H9 (cell line): ENCODE data around the gene CHAF1A. TPM values are rescaled to one million over a fixed set of nuclear protein-coding genes. Genes with fewer than 3 reads are reported as not detected.

Source experiments
- DNase-seq: peaks from one replicate; pipeline ENCODE4 v3.0.0-alpha.2; 2017
- H2AFZ ChIP-seq: one replicate; pipeline ENCODE4 v1.6.1; 2013; ENCODE audit warnings: mild to moderate bottlenecking, low read length, control low read depth, moderate library complexity
- H2AK5ac ChIP-seq: 2 replicates; pipeline ENCODE4 v1.6.1; 2013; ENCODE audit warnings: low read length, control low read depth, mixed read lengths; ENCODE audit not compliant: insufficient read length
- H2BK120ac ChIP-seq: one replicate; pipeline ENCODE4 v1.6.1; 2013; ENCODE audit warnings: low read depth, mild to moderate bottlenecking, low read length, control low read depth, inconsistent platforms; ENCODE audit not compliant: poor library complexity, severe bottlenecking
- H2BK12ac ChIP-seq: 2 replicates; pipeline ENCODE4 v1.6.1; 2013; ENCODE audit warnings: low read length, control low read depth, mixed read lengths, low read depth; ENCODE audit not compliant: insufficient read length
- H2BK15ac ChIP-seq: 2 replicates; pipeline ENCODE4 v1.6.1; 2013; ENCODE audit warnings: low read depth, low read length, control low read depth
- H2BK20ac ChIP-seq: one replicate; pipeline ENCODE4 v1.6.1; 2013; ENCODE audit warnings: low read depth, mild to moderate bottlenecking, low read length, control low read depth, inconsistent platforms; ENCODE audit not compliant: poor library complexity, severe bottlenecking
- H2BK5ac ChIP-seq: 2 replicates; pipeline ENCODE4 v1.6.1; 2013; ENCODE audit warnings: low read length, control low read depth, mixed read lengths; ENCODE audit not compliant: insufficient read length
- H3K14ac ChIP-seq: 2 replicates; pipeline ENCODE4 v1.6.1; 2013; ENCODE audit warnings: low read length, control low read depth; ENCODE audit not compliant: insufficient read depth
- H3K18ac ChIP-seq: 2 replicates; pipeline ENCODE4 v1.6.1; 2013; ENCODE audit warnings: low read depth, mild to moderate bottlenecking, mixed read lengths, low read length, control low read depth; ENCODE audit not compliant: insufficient read length
- H3K23ac ChIP-seq: 2 replicates; pipeline ENCODE4 v1.6.1; 2013; ENCODE audit warnings: low read length, control low read depth, mixed read lengths, low read depth; ENCODE audit not compliant: insufficient read length
- H3K23me2 ChIP-seq: 2 replicates; pipeline ENCODE4 v1.6.1; 2013; ENCODE audit warnings: low read depth, mild to moderate bottlenecking, mixed read lengths, low read length, control low read depth; ENCODE audit not compliant: insufficient read length, poor library complexity, severe bottlenecking
- H3K27ac ChIP-seq: 2 replicates; pipeline ENCODE4 v1.5.1; 2013; ENCODE audit warnings: low read length, control low read depth, mixed read lengths, low read depth; ENCODE audit not compliant: insufficient read length
- H3K27me3 ChIP-seq: 2 replicates; pipeline ENCODE4 v1.6.1; 2013; ENCODE audit warnings: low read length, control low read depth, inconsistent platforms; ENCODE audit not compliant: insufficient read depth
- H3K4ac ChIP-seq: 2 replicates; pipeline ENCODE4 v1.6.1; 2013; ENCODE audit warnings: low read depth, mild to moderate bottlenecking, control low read depth, inconsistent platforms, low read length, moderate library complexity
- H3K4me1 ChIP-seq: 2 replicates; pipeline ENCODE4 v1.6.1; 2013; ENCODE audit warnings: low read length, control low read depth, inconsistent platforms; ENCODE audit not compliant: insufficient read depth
- H3K4me2 ChIP-seq: 2 replicates; pipeline ENCODE4 v1.6.1; 2013; ENCODE audit warnings: low read length, control low read depth, mixed read lengths; ENCODE audit not compliant: insufficient read length, insufficient read depth
- H3K56ac ChIP-seq: 2 replicates; pipeline ENCODE4 v1.6.1; 2013; ENCODE audit warnings: low read depth, mild to moderate bottlenecking, mixed read lengths, low read length, control low read depth; ENCODE audit not compliant: insufficient read length
- H3K79me1 ChIP-seq: 2 replicates; pipeline ENCODE4 v1.6.1; 2013; ENCODE audit warnings: low read depth, mild to moderate bottlenecking, moderate library complexity, low read length, control low read depth, inconsistent platforms; ENCODE audit not compliant: insufficient read depth, poor library complexity, severe bottlenecking
- H3K79me2 ChIP-seq: 2 replicates; pipeline ENCODE4 v1.6.1; 2013; ENCODE audit warnings: low read length, control low read depth, inconsistent platforms; ENCODE audit not compliant: insufficient read depth
- H3K9ac ChIP-seq: 2 replicates; pipeline ENCODE4 v1.6.1; 2013; ENCODE audit warnings: low read length, control low read depth, mixed read lengths; ENCODE audit not compliant: insufficient read length; ENCODE audit errors: extremely low read depth
- H3K9me3 ChIP-seq: one replicate; pipeline ENCODE4 v1.6.1; 2013; ENCODE audit warnings: low read depth, low read length, inconsistent platforms; ENCODE audit not compliant: control insufficient read depth
- H3T11ph ChIP-seq: one replicate; pipeline ENCODE4 v1.6.1; 2013; ENCODE audit warnings: mild to moderate bottlenecking, low read length, control low read depth, inconsistent platforms
- H4K20me1 ChIP-seq: one replicate; pipeline ENCODE4 v1.6.1; 2013; ENCODE audit not compliant: control insufficient read depth, insufficient read length, insufficient read depth
- H4K5ac ChIP-seq: 2 replicates; pipeline ENCODE4 v1.6.1; 2013; ENCODE audit warnings: low read depth, mild to moderate bottlenecking, mixed read lengths, low read length, control low read depth; ENCODE audit not compliant: insufficient read length
- H4K8ac ChIP-seq: replicated peaks from 2 replicates; pipeline ENCODE4 v1.6.1; 2013; ENCODE audit warnings: low read length, control low read depth, mixed read lengths, low read depth; ENCODE audit not compliant: insufficient read length
- H4K91ac ChIP-seq: 2 replicates; pipeline ENCODE4 v1.6.1; 2013; ENCODE audit warnings: low read depth, mild to moderate bottlenecking, moderate library complexity, mixed read lengths, low read length, control low read depth; ENCODE audit not compliant: insufficient read length
- H3K27ac Mint-ChIP-seq, 3 experiments: 2 replicates in 2 of 3; 3 replicates in 1 of 3; pipeline ENCODE4 v1.8.0; 2020 to 2021; ENCODE audit warnings: mixed read lengths in 3 of 3, mild to moderate bottlenecking in 1 of 3, moderate library complexity in 1 of 3
- H3K27me3 Mint-ChIP-seq: 2 replicates; pipeline ENCODE4 v1.8.0; 2021; ENCODE audit warnings: low read depth, mild to moderate bottlenecking, moderate library complexity, mixed read lengths
- H3K36me3 Mint-ChIP-seq, 3 experiments: 2 replicates in 2 of 3; 3 replicates in 1 of 3; pipeline ENCODE4 v1.8.0; 2020 to 2021; ENCODE audit warnings: low read depth in 3 of 3, mixed read lengths in 3 of 3; ENCODE audit not compliant: insufficient read depth in 1 of 3
- H3K4me1 Mint-ChIP-seq, 2 experiments: 2 replicates each; pipeline ENCODE4 v1.8.0; 2020; ENCODE audit warnings: mixed read lengths in 2 of 2
- H3K4me3 Mint-ChIP-seq, 2 experiments: 2 replicates in 1 of 2; 3 replicates in 1 of 2; pipeline ENCODE4 v1.8.0; 2020 to 2021; ENCODE audit warnings: mild to moderate bottlenecking in 2 of 2, mixed read lengths in 2 of 2, moderate library complexity in 1 of 2
- H3K9me3 Mint-ChIP-seq, 2 experiments: 2 replicates in 1 of 2; 3 replicates in 1 of 2; pipeline ENCODE4 v1.8.0; 2020; ENCODE audit warnings: mild to moderate bottlenecking in 2 of 2, mixed read lengths in 2 of 2, moderate library complexity in 1 of 2
- CTCF ChIP-seq: fragments of 200-600 bp; sonication (generic); conservative IDR thresholded peaks from 3 replicates; pipeline ENCODE4 v1.8.0; 2021; ENCODE audit warnings: antibody characterized with exemption, mild to moderate bottlenecking
- WGBS: extraction: QIAGEN DNeasy Blood & Tissue Kit; methylation state at CpG from one replicate; pipeline ENCODE4 v1.1.7; 2013; ENCODE audit warnings: missing lambda C conversion rate, low lambda C conversion rate, mixed read lengths; ENCODE audit not compliant: insufficient read length; ENCODE audit errors: extremely low coverage; 5-methylcytosine and 5-hydroxymethylcytosine counted together
- microRNA-seq: library from miRNA; unstranded; fragments of <30 nt; microRNA quantifications from one replicate; pipeline ENCODE4, GENCODE V29; 2020; ENCODE audit warnings: borderline microRNAs expressed
- total RNA-seq: library from RNA; stranded (reverse); gene quantifications from 2 replicates; pipeline ENCODE4 v1.2.1, GENCODE V29; 2021

CHAF1A gene
- total RNA-seq, 1 experiment from 2014 or later = 143 TPM

DNA sequence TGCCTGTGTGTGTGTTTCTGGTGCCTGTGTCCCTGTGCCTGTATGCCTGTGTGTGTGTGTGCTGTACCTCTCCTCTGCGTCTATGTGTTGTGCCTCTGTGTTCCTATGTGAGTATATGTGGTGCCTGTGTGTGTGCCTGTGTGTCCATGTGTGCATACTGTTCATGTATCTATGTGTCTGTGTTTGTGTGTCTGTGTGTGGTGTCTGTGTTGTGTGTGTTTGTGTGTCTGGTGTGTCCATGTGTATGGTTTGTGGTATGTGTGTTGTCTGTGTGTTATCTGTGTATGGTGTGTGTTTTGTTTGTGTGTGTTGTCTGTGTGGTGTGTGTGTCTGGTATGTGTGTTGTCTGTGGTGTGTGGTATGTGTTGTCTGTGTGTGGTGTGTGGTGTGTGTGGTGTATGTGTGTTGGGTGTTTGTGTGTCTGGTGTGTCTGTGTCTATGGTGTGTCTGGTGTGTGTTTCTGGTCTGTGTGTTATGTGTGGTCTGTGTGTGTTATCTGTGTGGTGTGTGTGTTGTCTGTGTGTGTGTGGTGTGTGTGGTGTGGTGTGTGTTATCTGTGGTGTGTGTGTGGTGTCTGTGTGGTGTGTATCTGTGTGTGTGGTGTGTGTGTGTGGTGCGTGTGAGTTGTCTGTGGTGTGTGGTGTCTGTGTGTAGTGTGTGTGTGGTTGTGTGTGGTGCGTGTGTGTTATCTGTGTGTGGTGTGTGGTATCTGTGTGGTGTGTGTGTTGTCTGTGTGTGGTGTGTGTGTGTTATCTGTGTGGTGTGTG, 90.1 kb downstream of the CHAF1A start:
- H3T11ph ChIP-seq = no peak overlapping the region
- no peak overlapping the region for H2BK120ac ChIP-seq
- no peak overlapping the region for H3K9ac ChIP-seq
- peak overlapping the region; percentile 0 for H4K8ac ChIP-seq
- no peak for DNase-seq
- H2BK15ac ChIP-seq = no peak overlapping the region
- H2BK5ac ChIP-seq = no peak overlapping the region
- no peaks in the 10 kb centered on the region for H3K9me3 ChIP-seq
- no peak overlapping the region for H2AFZ ChIP-seq
- H2AK5ac ChIP-seq = no peak overlapping the region
- H3K4me1 Mint-ChIP-seq = no peaks in the 10 kb centered on the region
- no peak overlapping the region for H3K4ac ChIP-seq
- H3K14ac ChIP-seq = no peak overlapping the region
- no peak overlapping the region for H3K4me2 ChIP-seq
- no CpG with 5 or more reads among the region's 3 CpGs for WGBS
- no peaks in the 10 kb centered on the region for H3K79me2 ChIP-seq
- no peak overlapping the region for H2BK20ac ChIP-seq
- H3K27ac Mint-ChIP-seq = no peak overlapping the region
- no peak overlapping the region for H4K91ac ChIP-seq
- no peak overlapping the region for H4K5ac ChIP-seq
- H3K18ac ChIP-seq = no peak overlapping the region
- no peaks in the 10 kb centered on the region for H3K27me3 ChIP-seq
- H3K4me1 ChIP-seq = no peaks in the 10 kb centered on the region
- H3K23ac ChIP-seq = no peak overlapping the region
- H3K79me1 ChIP-seq = no peaks in the 10 kb centered on the region
- no peak overlapping the region for H2BK12ac ChIP-seq
- no peak overlapping the region for H3K27ac ChIP-seq
- H3K23me2 ChIP-seq = no peaks in the 10 kb centered on the region
- no peak overlapping the region for H3K56ac ChIP-seq
- H4K20me1 ChIP-seq = peaks cover 3% of the 10 kb centered on the region
- no peaks in the 10 kb centered on the region for H3K27me3 Mint-ChIP-seq
- H3K36me3 Mint-ChIP-seq = peaks cover 20 to 44% (median 36%) of the 10 kb centered on the region in 3 experiments; a peak in 6 of 7 replicates
- H3K4me3 Mint-ChIP-seq = no peak overlapping the region
- H3K9me3 Mint-ChIP-seq = no peaks in the 10 kb centered on the region
- no peak for TF ChIP-seq CTCF

Small RNAs within 50 kb of the gene (microRNA-seq; reads per million reads assigned to microRNA genes)
- gene MIR4746 = 4.6 reads per million, percentile 34 among the genes with 10 or more reads in this experiment

Other genes with a start within 250 kb of the CHAF1A start
- gene CREB3L3, start 249.0 kb upstream of the CHAF1A start, total RNA-seq = 0.15 TPM in 1 of 2 replicates, not detected in the other
- gene SIRT6, start 220.1 kb upstream of the CHAF1A start, total RNA-seq = 24.9 and 27.0 TPM in 2 replicates
- gene ANKRD24, start 220.0 kb upstream of the CHAF1A start, total RNA-seq = 2.4 and 2.8 TPM in 2 replicates
- gene EBI3, start 173.1 kb upstream of the CHAF1A start, total RNA-seq = 1.2 and 1.4 TPM in 2 replicates
- 31.0 and 33.6 TPM in 2 replicates for gene YJU2, start 155.6 kb upstream of the CHAF1A start, total RNA-seq
- 2.7 and 4.4 TPM in 2 replicates for gene SHD, start 123.4 kb upstream of the CHAF1A start, total RNA-seq
- gene TMIGD2, start 100.3 kb upstream of the CHAF1A start, total RNA-seq = 0.26 TPM in 1 of 2 replicates, not detected in the other
- gene FSD1, start 98.0 kb upstream of the CHAF1A start, total RNA-seq = 53.6 and 53.9 TPM in 2 replicates
- gene STAP2, start 63.8 kb upstream of the CHAF1A start, total RNA-seq = 19.0 and 20.2 TPM in 2 replicates
- 37.0 and 38.2 TPM in 2 replicates for gene MPND, start 59.1 kb upstream of the CHAF1A start, total RNA-seq
- gene SH3GL1, start 2.1 kb upstream of the CHAF1A start, total RNA-seq = 85.5 TPM in 2 replicates
- gene UBXN6, start 55.2 kb downstream of the CHAF1A start, total RNA-seq = 34.1 and 39.0 TPM in 2 replicates
- gene HDGFL2, start 69.7 kb downstream of the CHAF1A start, total RNA-seq = 108 and 117 TPM in 2 replicates
- 0.90 and 1.1 TPM in 2 replicates for gene PLIN4, start 115.8 kb downstream of the CHAF1A start, total RNA-seq
- gene PLIN5, start 132.6 kb downstream of the CHAF1A start, total RNA-seq = 2.7 and 3.9 TPM in 2 replicates
- gene LRG1, start 137.4 kb downstream of the CHAF1A start, total RNA-seq = 0.24 and 0.50 TPM in 2 replicates
- 38.4 and 38.7 TPM in 2 replicates for gene SEMA6B, start 157.0 kb downstream of the CHAF1A start, total RNA-seq
- gene TNFAIP8L1, start 236.9 kb downstream of the CHAF1A start, total RNA-seq = 3.5 and 4.2 TPM in 2 replicates